ENCODE data around the gene ZNF276. TPM values are rescaled to one million over a fixed set of nuclear protein-coding genes. Genes with fewer than 3 reads are reported as not detected.

ZNF276 gene
- polyA plus RNA-seq, 1 donor (not counting 4 experiments of a cell fraction or from before 2014, with no cell fraction given), result 11.3 TPM

- H2AFZ ChIP-seq (ENCODE audit: control insufficient read depth, low read length), result no peak overlapping the region
- peaks cover 4 to 16% of the 10 kb centered on the region in 2 experiments for H3K36me3 ChIP-seq (ENCODE audit: control insufficient read depth in 2 of 2, extremely low read depth in 1 of 2, insufficient read depth in 2 of 2, low read length in 2 of 2)
- no peaks in the 10 kb centered on the region for H3K79me2 ChIP-seq (ENCODE audit: control insufficient read depth, insufficient read depth, low read length)
- no peaks in the 10 kb centered on the region for H3K27me3 ChIP-seq (ENCODE audit: control insufficient read depth, extremely low read depth, insufficient read depth, low read length)
- no peak overlapping the region for H3K4me3 ChIP-seq (ENCODE audit: control insufficient read depth in 2 of 3, extremely low read depth in 1 of 3, insufficient read depth in 2 of 3, low read depth in 1 of 3, low read length in 3 of 3)
- no peaks in the 10 kb centered on the region for H4K20me1 ChIP-seq (ENCODE audit: control insufficient read depth, extremely low read depth, insufficient read depth, low read length)
- H3K27ac ChIP-seq (ENCODE audit: control insufficient read depth, insufficient read depth, low read length), result no peak overlapping the region
- H3K4me2 ChIP-seq (ENCODE audit: control insufficient read depth, extremely low read depth, insufficient read depth, low read depth, low read length), result no peak overlapping the region
- FAIRE-seq (no peak), DNase-seq (ENCODE audit: low read depth, low spot score) (no peak)
- no peaks in the 10 kb centered on the region for H3K9me3 ChIP-seq (ENCODE audit: control insufficient read depth, low read depth, low read length)
- dilution Hi-C loops (cut with MboI; ENCODE audit: extremely low pct_ligation_motif_present, low sequenced_read_pairs), result no loop called here
- no peak overlapping the region for H3K9ac ChIP-seq (ENCODE audit: control insufficient read depth, extremely low read depth, insufficient read depth, low read length)
- no peak for TF ChIP-seq EZH2 (IDR thresholded peaks at IDR 0.05; ENCODE audit: low read length)
- TF ChIP-seq, protein P1, sequence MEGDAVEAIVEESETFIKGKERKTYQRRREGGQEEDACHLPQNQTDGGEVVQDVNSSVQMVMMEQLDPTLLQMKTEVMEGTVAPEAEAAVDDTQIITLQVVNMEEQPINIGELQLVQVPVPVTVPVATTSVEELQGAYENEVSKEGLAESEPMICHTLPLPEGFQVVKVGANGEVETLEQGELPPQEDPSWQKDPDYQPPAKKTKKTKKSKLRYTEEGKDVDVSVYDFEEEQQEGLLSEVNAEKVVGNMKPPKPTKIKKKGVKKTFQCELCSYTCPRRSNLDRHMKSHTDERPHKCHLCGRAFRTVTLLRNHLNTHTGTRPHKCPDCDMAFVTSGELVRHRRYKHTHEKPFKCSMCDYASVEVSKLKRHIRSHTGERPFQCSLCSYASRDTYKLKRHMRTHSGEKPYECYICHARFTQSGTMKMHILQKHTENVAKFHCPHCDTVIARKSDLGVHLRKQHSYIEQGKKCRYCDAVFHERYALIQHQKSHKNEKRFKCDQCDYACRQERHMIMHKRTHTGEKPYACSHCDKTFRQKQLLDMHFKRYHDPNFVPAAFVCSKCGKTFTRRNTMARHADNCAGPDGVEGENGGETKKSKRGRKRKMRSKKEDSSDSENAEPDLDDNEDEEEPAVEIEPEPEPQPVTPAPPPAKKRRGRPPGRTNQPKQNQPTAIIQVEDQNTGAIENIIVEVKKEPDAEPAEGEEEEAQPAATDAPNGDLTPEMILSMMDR (optimal IDR thresholded peaks at IDR 0.05 in 1 of 3, IDR thresholded peaks at IDR 0.05 in 1 of 3, conservative IDR thresholded peaks at IDR 0.05 in 1 of 3; ENCODE audit: extremely low read depth in 1 of 3, insufficient read depth in 2 of 3, low read length in 3 of 3), result no peak
- no peaks in the 10 kb centered on the region for H3K4me1 ChIP-seq (ENCODE audit: control insufficient read depth, extremely low read depth, insufficient read depth, low read length)
- no peaks in the 10 kb centered on the region for H3K9me1 ChIP-seq (ENCODE audit: control insufficient read depth, extremely low read depth, insufficient read depth, low read length)
Measured at GRCh38 chr16:89785523-89786155, 64.3 kb downstream of the ZNF276 start.

GRCh38 chr16:89786474-89787364 lies 65.4 kb downstream of the ZNF276 start:
- no peaks in the 10 kb centered on the region for H3K4me1 ChIP-seq (ENCODE audit: control insufficient read depth, extremely low read depth, insufficient read depth, low read length)
- H3K9ac ChIP-seq (ENCODE audit: control insufficient read depth, extremely low read depth, insufficient read depth, low read length), result no peak overlapping the region
- no peaks in the 10 kb centered on the region for H3K27me3 ChIP-seq (ENCODE audit: control insufficient read depth, extremely low read depth, insufficient read depth, low read length)
- H2AFZ ChIP-seq (ENCODE audit: control insufficient read depth, low read length), result no peak overlapping the region
- FAIRE-seq, result no peak
- H3K9me3 ChIP-seq (ENCODE audit: control insufficient read depth, low read depth, low read length), result no peaks in the 10 kb centered on the region
- no peak for DNase-seq (ENCODE audit: low read depth, low spot score)
- no peaks in the 10 kb centered on the region for H4K20me1 ChIP-seq (ENCODE audit: control insufficient read depth, extremely low read depth, insufficient read depth, low read length)
- H3K4me2 ChIP-seq (ENCODE audit: control insufficient read depth, extremely low read depth, insufficient read depth, low read depth, low read length), result no peak overlapping the region
- dilution Hi-C loops (cut with MboI; ENCODE audit: extremely low pct_ligation_motif_present, low sequenced_read_pairs), result no loop called here
- H3K79me2 ChIP-seq (ENCODE audit: control insufficient read depth, insufficient read depth, low read length), result no peaks in the 10 kb centered on the region
- H3K9me1 ChIP-seq (ENCODE audit: control insufficient read depth, extremely low read depth, insufficient read depth, low read length), result no peaks in the 10 kb centered on the region
- no peak overlapping the region for H3K27ac ChIP-seq (ENCODE audit: control insufficient read depth, insufficient read depth, low read length)
- no peak overlapping the region for H3K4me3 ChIP-seq (ENCODE audit: control insufficient read depth in 2 of 3, extremely low read depth in 1 of 3, insufficient read depth in 2 of 3, low read depth in 1 of 3, low read length in 3 of 3)
- peaks cover 6 to 16% of the 10 kb centered on the region in 2 experiments for H3K36me3 ChIP-seq (ENCODE audit: control insufficient read depth in 2 of 2, extremely low read depth in 1 of 2, insufficient read depth in 2 of 2, low read length in 2 of 2)
- TF ChIP-seq EZH2 (IDR thresholded peaks at IDR 0.05; ENCODE audit: low read length), result no peak
- TF ChIP-seq, protein P1 (optimal IDR thresholded peaks at IDR 0.05 in 1 of 3, IDR thresholded peaks at IDR 0.05 in 1 of 3, conservative IDR thresholded peaks at IDR 0.05 in 1 of 3; ENCODE audit: extremely low read depth in 1 of 3, insufficient read depth in 2 of 3, low read length in 3 of 3), result no peak
